Inferior parietal cortex (tissue), 1 donor: Measurements from ENCODE around the gene TENT4B.

Experiments used
- DNase-seq: peaks from one replicate; pipeline ENCODE4 v3.0.0-alpha.2; 2016; ENCODE audit errors: extremely low spot score

TENT4B gene

DNA sequence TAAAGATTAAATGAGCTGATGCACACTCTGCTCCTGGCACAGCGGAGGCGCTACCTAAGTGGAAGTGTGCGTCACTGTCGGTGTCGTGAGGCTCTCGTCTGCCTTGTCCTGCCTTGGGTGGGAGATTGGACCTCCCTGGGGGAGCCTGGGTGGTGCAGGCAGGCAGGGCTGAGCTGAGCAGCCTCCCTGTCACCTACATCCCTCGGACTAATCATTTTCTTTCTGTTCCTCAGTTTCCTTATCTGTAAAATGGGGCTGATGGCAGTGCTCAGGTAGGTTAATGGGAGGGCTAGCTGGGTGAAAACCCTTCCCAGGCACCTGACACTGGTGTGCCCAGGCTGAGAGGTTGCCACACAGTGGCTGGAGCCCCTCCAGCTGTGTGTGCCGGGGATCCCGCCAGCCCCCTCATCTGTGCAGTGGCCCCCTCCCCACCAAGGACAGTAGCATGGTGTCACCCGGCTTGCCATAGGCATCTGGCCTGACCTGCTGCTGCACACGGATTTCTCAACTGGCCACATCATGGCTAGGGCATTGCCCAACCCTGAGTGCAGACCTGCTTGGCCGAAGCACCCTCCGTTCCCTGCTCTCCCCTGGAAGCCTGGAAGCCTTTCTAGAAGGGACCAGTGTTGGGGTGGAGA is 117.5 kb downstream of the TENT4B start:
- no peak for DNase-seq

DNA sequence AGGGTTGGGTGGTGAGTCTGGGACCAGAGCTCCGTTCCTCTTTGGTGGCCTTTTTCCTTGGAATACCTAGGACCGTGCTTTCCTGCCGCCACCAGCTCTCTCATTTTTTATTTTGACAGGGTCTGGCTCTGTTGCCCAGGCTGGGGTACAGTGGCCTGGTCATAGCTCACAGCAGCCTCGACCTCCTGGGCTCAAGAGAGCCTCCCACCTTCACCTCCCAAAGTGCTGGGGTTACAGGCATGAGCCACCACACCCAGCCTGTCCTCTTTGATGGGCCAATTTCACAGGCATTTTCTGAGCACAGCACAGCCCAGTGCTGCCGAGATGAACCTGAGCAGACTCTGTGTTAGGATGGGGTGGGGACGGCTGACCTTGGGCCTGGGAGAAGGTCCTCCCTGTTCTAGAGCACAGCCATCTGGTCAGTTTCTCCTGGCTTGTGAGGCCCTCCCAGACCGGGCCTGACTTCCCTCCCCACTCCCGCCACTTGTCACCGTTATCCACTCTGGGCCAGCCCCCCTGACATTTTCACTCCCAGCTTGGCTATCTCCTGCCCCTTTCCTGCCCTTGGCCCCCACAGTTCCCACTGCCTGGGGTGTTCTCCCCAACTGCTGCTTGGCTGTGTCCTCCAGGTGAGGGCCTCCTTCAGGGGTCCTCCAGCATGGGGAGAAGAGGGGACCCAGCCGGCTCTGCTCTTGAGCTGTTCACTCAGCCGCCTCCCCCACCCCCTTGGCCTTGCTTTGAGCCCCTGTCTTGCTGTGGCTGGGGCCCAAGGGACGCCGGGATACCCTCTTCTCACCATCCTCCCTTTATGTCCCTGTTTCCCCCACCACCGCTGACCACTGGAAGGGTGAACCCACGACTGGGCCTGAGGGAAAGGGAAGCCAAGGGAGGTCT is 118.3 kb downstream of the TENT4B start:
- DNase-seq, result no peak

DNA sequence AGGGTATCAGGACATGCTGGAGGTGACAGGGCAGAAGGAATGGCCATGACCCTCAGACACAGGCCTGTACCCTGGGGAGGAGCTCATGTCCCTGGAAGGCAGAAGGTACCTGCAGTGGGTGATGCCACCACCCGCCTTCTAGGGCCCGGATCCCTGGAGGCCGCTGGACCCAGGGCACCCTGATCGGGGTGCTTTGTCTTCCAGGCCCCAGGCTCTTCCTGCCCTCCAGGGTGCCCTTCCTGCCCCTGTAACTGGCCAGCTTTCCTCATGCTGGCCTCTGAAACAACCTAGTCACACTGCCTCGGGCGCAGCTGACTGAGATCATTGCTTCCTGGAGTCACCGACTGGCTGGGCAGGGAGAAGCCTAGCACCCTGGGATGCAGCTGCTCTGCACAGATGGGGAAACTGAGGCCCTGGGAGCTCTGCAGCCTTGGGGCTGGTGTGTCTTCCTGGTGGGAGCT is 119.0 kb downstream of the TENT4B start:
- no peak for DNase-seq

DNA sequence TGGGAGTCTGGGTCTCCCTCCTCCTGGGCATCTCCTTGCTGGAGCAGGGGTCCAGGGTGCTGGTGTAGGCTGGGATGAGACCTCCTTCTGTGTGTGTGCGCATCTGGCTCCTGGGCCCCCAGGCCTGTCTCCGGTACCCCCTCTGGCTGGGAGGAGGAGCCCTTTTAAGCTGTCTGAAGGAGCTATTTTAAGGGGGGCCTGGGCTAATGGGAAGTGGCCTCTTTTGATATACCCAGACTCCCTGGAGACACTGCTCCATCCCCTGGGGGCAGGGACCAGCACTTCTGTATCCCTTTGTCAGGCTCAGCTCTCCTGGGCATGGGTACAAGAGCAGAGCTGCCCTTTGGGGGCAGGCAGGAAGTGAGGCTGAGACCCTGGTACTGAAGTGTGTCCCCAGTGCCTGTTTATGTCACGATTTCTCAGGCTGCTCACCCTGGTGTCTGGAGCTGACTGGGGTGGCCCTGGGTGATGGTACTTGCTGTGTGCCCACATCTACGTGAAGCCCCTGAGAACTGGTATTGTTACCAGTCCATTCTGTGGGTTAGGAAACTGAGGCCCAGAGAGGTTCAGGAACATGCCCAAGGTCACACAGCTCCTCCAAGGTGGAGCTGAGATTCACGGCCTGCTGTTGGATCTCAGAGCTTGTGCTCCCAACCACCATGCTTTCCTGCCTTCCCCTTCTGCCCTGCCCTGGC is 119.7 kb downstream of the TENT4B start:
- no peak for DNase-seq

DNA sequence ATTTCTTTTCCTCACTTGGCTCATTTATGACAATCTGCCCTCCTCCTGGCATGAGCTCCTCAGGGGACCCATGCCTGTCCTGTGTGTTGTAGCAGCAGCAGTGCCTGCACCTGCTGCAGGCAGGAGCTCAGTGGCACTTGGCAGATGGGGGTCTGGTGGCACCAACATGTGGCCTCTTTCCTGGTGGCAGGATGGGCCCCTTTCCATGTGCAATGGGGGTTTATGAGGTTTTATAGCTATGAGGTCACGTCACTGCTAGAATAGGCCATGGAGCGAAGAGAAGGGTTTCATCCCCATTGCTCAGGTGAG is 120.2 kb downstream of the TENT4B start:
- no peak for DNase-seq

DNA sequence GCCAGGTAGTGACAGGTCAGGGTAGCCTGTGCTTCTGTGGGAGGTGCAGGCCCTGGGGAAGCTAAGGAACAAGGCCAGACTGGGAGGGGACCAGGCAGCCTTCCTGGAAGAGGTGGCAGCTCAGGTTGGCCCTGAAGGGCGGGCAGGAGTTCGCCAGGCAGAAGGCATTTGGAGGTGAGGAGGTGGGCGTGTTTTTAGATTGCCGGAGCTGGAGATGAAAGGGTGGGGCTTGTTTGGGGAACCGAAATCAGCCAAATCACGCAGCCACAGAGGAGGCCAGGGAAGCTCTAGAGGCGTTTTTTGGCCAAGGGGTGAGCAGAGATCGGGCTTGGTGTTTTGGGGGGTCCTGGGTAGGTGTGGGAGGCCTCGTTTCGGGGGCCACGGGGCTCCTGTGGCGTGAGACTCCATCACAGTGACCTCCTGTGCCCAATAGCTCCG is 120.8 kb downstream of the TENT4B start:
- DNase-seq, result no peak

DNA sequence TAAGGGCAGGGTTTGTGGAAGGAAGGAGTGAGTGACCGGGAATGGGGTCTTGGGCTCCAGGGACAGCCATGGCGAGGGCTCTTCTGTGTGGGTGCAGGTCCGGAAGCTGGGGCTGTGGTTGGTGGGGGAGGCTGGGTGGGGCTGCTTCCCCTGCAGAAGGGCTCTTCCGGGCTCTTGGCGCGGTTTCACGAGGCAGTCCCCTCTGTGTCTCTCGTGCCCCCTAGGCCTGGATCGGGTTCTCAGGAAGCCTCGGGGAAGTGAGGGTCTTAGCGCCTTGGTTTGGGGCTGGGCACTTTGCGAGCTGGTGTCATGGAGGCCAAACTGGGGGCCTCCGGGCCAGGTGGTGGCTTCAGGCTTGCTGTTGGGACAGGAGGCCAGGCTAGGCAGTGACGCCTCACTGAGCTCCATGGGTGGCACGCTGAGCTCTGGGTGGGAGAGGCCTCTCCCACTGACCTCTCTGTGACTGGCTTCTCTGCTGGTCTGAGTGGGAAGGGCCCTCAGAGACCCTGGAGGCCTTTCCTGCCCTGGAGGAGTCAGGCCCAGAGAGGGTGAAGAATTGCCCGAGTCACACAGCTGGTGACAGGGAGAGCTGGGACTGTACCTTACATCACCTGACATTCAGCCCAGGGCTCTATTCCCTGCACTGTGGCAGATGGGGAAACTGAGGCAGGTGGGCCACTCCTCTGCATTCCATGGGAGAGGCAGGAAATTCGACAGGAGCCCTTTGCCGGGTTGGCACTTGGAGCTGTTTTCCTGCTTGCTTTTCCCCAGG is 121.4 kb downstream of the TENT4B start:
- DNase-seq, result no peak

DNA sequence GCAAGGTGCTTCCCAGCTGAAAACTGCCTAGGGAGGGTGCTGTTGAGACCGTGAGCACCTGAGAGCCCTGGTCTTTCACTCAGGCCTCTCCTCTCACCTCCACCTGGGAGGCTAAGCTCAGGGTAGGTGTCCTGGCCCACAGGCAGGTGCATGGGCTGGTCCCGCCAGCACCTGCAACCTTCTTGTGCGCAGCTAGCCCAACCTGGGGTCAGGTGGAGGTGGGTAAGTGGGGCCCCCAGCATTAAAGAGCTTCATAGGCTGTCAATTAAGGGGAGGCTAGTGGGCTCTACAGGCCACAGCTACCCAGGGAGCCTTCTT is 122.0 kb downstream of the TENT4B start:
- DNase-seq, result no peak

DNA sequence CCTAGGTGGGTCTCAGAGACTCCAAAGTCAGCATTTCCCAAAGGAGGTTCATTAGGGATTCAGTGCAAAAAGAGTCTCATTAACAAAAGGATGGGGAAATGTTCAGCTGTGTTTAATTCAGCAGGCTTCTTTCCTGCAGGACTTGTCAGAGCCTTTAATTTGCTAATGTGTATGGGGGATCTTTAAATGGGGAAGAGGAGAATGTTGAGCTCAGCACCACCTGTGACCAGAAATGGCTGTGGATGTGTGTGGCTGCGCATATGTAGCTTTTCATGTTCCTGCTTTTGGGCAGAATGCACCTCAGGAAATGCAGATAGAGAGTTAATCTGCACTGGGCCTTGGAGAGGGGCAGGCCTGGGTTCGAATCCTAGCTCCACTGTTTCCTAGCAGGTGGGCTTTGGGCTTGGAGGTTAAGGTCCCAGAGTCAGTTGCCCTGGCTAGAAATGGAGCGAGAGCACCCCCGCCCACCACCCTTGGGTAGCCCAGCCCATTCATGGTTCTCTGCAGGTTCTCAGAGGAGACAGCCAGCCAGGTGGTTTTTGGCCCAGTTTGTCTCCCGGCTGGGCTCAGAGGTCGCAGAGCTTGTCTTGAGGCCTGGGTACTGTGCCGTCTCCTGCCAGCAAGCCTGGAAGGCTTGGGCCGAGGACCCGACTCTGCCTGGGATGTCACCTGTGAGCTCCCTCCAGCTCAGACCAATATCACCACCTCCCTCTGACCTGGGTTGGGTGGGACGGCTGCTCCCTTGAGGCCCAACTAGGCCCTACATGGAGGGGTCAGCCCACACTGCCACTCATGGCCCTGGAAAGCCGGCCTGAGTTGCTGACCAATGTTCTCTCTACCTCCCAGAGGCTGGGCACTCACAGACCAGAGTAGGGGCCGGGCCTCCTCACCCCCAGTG is 122.6 kb downstream of the TENT4B start:
- no peak for DNase-seq

DNA sequence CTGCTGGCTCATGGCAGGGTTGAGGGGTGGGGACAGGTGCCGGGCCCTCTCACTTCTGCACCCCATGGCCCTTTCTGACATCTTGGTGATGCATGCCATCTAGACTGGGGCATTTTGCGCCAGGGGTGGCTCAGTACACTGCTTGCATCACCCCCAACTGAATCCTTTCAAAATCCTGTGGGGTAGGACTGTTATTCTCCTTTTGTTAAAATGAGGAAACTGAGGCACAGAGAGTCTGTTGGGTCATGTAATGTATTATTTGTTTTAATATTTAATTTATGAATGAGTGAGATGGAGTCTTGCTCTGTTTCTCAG is 123.2 kb downstream of the TENT4B start:
- no peak for DNase-seq

DNA sequence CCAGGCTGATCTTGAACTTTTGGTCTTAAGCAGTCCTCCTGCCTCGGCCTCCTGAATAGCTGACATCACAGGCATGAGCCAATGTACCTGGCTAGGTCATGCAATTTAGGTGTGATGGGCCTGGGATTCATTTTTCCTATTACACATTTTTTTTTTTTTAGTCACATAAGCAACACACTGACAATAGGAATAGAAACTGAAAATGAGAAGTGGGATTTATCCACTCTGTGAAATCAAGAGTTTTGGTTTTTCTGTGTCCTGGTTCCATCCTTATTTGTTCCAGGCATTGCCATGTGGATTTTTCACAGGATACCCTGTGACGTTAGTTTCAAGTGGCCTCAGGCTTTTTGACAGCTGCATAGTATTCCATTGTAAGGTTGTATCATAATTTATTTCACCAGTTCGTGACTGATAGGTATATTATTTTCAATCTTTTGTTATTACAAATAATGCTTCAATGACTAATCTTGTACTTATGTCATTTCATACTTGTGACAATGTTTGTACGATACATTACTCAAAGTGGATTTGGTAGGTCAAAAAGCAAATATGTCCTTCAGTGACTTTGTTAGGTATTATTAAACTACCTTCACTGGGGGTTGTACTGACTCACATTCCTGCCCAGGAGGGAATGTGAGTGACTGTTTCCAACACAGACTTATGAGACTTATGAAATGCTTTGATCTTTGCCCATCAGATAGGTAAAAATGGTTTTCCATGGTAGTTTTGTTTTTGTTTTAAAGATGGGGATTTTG is 123.9 kb downstream of the TENT4B start:
- DNase-seq, result no peak

DNA sequence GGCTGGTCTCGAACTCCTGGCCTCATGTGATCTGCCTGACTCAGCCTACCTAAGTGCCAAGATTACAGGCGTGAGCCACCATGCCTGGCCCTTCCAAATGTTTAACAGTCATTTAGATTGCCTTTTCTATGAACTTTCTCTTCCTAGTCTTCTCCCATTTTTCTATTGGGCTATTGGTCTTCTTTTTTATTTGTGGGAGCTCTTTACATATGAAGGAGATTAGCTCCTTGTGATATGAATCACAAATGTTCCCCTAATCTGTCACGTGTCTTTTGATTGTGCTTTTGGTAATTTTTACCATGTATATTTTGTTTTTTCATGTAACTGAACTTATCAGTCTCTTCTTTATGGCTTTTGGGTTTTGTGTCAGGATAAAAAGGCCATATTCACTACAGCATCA is 125.1 kb downstream of the TENT4B start:
- no peak for DNase-seq

DNA sequence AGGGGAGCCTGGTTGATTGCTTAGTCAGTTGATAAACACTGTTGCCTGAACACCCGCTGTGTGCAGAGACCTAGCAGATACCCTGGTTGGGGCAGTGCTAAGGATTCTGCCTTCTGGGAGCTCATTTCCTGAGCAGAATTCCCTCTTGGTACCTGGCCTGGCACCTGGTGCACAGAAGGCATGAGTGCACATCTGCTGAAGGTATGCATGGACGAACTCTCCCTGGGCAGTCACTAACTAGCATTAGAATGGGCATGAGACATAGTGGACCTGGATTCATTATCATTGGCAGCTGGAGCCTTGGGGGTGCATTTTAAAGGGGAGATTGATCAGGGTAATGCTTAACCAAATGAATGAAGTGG is 126.4 kb downstream of the TENT4B start:
- no peak for DNase-seq

DNA sequence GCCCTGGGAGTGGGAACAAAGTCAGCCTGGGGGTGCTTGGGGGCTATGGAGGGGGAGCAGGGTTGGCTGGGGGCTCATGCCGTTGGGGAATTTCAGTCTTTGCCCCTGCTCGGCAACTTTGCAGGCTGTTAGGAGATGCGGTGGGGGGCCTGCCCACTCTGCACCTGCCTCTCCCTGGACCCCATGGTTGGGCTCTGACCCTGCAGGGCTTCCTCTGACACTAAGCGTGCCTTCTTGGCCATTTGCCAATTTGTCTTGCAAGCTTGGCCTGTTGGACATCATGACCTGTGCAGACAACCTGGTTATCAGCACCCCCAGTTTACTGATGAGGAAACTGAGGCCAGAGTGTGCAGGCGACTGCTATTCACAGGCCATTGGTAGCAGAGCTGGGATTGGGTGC is 127.8 kb downstream of the TENT4B start:
- DNase-seq, result no peak
